GM10847 (cell line): ENCODE results near the gene AMOTL1.

Experiments
- POLR2A ChIP-seq: IDR thresholded peaks from 2 replicates; pipeline ENCODE4 v1.6.1; 2011; ENCODE audit not compliant: insufficient read length; ENCODE audit errors: extremely low read depth

Gene AMOTL1

DNA sequence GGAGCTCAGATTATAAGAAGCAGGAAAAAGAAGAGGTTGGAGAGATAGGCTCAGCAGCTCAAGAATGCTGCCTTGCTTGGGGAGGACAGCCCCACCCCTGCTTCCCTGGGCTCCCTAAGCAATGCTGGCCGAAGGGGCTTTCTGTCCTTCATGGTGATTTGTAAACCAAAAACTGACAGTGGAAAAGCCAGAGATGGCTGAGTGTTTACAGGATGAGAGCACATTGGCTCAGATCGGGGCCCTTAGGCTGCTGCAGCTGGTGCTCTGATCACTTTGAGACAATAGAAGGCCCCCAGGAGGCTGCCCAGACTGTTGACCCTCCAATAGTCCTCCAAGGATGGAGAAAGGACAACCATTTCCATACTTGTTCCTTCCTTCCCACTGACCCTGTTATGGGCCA lies 28.8 kb upstream of the AMOTL1 start:
- TF ChIP-seq POLR2A = no peak

DNA sequence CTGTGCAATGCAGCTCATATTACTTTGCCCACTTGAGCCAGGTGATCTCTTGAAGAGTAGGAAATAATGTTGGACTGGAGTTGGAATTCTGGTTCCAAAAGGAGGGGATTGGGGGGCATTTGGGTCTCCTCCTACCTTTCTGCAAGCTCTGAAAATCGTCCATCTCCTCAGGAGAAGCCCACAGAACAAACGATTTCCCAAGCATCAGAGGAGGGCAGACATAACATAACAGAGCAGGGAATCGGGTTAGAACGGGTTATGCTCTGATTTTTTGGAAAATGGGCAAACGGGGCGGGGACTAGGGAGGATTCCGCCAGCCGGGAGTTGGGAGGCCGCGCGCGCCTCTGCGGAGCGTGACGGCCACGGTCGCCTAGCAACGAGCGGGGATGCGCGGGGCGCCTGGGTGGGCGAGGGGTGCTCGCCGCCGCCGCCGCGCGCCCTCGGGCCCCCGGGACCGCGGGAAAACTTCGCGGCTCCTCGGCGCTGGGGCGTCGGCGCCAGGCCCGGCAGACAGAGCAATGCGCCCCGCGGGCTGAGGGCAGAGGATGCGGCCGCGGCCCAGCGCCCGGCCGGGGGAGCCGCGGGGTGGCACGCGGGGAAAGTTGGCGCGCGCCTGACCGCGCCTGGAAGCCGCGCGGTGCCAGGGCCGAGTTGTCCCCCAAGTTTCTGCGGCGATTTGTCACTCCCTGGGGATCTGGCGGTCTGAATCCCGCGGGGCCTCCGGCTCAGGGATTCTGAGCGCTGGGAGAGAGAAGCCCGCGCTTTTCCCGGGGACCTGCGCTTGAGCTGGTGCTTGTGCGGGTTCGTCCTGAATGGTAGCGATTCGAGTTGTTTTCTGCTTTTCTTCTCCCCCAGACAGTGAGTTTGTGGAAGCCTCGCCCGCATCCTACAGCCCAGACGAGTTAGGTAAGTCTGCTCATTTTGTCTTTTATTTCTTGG lies 27.8 kb upstream of the AMOTL1 start:
- no peak for TF ChIP-seq POLR2A

DNA sequence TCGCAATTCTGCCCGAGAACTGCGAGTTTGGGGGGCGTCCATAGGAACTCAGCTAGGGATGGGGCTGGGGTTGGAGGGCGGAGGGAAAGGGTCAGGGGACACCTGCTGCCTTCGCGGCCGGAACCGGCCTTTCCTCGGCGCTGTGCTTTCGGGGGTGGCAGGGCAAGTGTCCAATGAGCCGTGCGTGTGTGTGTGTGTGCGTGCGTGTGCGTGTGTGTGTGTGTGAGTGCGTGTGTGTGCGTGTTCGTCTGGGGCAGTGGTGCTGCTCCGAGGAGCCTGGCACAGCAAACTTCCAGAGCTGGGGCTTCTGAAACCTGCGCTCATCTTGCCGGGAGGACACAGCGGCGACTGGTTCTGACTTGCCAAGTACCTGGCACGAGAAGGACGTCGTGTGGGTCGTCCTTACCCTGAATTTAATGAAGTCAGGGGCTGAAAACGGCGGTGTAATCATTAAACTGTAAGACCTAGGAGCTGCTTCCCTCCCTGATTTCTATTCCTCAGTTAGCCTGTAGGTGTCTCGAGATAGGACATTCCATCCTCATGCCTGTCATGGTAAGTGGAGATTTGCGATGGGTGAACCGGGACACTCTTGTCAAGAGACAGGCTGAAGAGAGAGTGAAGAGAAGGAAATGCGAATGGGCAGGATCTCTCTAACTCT lies 27.0 kb upstream of the AMOTL1 start:
- TF ChIP-seq POLR2A = no peak

DNA sequence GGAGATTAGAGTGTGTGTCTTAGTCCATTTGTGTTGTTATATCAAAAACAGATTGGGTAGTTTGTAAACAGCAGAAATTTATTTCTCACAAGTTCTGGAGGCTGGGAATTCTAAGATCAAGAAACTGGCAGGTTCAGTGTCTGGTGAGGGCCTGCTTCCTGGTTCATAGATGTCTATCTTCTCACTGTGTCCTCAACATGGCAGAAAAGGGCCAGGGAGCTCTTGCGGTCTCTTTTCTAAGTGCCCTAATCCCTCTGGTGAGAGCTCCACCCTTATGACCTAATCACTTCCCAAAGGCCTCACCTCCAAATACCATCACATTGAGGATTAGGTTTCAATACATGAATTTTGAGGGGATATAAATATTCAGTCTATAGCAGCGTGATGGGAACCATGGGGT lies 25.5 kb upstream of the AMOTL1 start:
- TF ChIP-seq POLR2A = no peak

DNA sequence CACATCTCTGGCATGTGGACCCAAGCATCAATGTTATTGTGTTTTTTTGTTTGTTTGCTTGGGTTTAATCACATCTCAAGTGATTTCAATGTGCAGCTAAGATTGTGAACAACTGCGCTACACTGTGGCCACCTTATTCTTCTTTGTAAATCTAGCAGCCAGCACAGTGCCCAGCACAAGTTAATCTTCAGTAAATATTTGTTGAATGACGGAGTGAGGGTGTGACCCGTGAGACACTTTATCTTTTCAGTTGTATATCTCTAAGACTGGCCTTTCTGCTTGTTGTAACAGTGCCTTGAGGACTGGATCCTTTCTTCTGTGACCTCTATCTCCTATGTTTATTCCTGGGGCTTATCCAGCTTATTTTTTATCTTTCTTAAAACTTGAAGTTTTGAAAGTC lies 21.4 kb upstream of the AMOTL1 start:
- no peak for TF ChIP-seq POLR2A

DNA sequence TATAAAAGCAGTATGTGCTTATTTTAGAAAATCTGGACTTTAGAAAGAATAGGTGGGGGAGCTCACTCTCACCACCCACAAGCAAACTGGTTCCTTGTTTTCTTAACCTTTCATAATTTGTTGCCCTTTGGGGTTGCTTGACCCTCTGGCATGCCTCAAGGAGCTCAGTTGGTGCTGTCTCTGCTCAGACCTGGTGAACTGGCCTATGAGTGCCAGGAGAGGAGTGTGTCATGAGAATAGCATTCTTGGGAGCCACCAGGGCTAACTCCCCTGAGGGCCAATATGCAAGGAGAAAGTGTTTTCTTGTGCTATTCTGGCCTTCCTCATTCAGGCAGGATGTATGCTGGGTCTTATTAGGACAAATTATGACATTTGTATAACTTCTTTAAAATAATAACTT lies 21.0 kb upstream of the AMOTL1 start:
- no peak for TF ChIP-seq POLR2A

DNA sequence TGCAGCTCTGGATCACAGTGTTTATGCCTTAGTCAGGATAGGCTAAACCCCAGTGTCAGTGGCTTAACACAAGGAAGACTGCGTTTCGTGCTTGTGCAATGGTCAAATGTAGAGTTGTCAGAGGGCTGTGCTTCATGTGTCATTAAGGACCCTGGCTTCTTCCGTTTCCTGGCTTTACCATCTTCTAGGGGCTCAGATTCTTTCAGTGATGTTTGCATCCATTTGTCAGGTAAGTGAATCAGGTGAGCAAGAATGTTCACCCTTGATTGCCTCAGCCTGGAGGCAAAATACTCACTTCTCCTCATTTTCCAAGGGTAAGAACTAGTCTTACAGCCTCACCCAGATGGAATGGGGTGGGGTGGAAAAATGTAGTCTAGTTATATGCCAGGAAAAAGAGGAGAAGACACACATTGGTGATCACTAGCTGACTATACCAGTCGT lies 20.5 kb upstream of the AMOTL1 start:
- TF ChIP-seq POLR2A = no peak

DNA sequence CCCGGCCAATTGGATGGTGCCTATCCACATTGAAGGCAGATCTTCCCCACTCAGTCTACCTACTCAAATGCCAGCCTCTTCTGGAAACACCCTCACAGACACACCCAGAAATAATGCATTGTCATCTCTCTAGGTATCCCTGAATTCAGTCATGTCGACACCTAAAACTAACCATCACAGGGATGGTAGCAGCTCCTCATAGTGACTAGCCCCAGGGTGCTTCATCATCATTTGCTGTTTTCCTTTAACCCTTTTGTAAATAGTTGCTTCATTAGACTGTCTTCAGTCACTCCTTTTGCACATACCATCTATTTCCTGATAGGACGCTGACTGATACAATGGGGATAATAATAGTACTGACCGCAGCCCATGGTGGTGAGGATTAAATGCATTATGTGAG lies 18.8 kb upstream of the AMOTL1 start:
- no peak for TF ChIP-seq POLR2A

DNA sequence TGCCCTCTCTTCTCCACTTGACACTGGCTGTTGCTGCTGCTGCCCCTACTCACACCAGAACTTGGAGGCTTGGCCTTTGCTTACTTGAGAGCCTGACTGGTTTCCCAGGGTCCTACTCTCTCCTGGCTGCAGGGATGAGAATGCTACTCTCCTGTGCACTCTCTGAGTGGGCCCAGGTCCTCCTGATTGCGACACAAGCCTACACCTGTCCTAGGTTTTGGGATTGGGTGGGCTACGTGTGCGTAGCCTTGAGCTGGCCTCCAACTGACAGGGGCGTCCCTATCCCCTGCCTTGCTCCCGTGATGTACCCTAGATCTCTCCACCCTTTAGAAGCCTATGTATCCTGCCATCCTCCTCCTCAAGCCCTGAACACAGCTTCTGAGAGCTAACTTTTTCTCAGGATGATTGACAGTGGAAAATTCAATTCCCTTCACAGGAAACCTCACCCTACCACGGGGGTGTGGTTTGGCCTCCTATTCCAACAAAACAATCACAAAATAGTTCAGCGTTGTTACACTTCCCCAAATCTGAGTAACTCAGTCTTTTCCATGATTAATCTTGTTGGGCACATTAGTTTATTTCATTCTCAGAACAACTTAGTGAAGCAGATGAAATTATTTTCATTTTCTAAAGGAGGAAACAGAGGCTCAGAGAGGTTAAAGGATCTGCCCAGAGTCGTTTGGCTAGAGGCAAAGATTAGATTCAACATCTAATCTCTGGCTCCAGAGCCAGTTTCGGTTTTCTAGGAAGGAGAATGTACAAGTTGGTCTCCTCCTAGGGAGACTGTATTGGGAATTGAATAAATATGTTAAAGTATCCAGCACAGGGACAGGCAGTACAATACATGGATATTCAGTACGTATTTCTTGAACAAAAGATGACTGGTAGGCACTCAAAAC lies 17.6 kb upstream of the AMOTL1 start:
- TF ChIP-seq POLR2A = no peak

DNA sequence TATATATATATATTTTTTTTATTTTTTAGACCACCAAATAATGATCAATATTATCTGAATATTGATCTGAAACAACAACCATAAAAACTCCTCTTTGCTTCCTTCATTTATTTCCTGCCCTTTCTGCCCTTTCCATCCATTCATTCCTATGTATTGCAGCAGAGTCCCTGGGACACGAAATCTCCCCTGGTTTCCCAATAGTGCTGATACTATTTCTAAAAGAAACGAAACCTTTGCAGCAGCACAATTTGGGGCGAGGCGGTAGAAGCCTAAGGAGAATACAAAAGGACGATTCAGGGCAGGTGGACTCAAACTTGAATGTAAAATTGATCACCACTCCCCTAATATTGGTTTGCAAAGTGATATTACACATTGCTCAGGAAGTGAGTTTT lies 16.9 kb upstream of the AMOTL1 start:
- no peak for TF ChIP-seq POLR2A

DNA sequence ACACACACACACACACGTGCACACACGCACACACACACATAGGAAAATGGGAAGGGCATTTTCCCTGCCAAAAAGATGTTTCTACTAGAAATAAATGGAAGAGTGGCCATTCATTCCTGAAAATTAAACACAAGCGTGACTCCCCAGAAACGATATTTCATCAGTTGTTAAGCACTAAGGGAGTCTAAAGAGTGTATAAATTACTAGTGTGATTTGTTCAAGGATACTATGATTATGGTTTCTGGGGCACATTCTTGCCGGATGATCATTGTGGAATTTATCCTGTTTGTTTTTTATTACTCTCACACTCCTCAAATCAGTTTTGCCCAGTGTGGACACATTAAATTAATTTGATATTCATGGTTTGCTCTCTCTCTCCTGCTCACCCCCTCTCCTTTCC lies 16.4 kb upstream of the AMOTL1 start:
- no peak for TF ChIP-seq POLR2A

DNA sequence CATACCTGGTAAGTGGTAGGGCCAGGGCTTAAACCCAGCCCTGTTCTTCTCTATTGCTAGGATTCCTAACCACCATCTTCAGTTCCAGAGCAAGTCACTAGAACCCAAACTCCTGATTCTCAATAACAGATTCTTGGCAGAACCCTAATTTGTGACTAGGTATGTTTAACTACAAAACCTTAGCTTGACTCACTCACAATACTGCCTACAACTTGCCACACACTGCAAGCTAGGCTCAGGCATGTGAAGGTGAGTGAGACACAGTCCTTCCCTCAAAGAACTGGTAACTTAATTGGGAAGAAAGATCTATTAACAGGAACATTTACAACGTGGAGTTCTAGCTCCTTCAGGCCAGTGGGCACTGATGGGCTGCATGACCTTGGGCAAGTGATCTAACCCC lies 14.5 kb upstream of the AMOTL1 start:
- no peak for TF ChIP-seq POLR2A

DNA sequence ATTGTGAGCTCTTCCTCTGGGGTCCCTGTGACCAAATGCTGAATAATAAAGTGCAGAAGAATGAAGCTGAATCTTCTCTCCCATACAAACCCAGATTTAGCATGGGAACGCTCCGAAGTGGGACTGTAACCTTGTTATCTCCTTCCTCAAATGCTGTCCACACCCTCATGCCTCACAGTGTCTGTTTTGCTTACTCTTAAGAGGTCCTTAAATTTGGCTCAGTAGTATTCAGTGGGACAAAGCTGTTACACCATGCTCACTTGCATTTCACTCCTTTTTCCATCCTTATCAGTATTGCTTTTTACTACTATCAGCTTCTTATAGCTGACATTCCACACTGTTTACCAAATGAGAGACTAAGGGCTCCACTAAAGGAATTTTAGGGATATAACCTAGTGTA lies 13.8 kb upstream of the AMOTL1 start:
- no peak for TF ChIP-seq POLR2A

DNA sequence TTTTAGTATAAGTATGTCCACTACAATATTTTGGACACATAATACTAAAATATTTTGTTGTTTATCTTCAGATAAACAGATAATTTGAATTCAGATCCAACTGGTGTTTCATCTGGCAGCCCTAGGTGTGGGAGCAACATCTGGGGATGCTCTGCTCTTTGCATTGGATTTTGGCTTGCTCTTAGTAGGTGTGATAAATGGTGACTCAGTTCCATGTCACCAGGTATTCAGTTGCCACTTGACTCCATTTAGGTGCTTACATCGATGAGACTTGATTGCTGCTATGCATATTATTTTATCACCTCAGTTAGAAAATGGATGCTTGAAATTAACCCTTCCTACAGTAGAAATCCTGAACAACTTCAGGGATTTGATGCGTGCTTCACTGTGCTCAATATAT lies 13.3 kb upstream of the AMOTL1 start:
- TF ChIP-seq POLR2A = no peak

DNA sequence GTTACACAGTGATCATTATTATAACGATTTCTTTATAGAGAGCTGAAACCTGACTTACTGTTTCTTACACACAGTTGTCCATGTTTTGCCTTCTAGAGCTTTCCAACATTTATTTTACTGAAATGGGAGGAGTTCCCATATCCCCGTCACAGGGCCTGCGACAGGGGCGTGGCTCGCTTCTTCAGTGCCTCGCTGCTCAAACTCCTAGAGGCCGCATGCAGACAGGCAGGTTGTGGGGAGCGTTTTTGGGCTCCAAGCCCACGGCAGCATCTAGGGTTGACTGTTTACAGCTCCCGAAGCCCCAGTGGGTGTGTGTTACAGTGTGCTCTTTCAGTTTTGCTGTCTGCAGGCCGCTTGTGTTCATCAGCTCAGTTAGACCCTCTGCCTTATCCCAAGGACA lies 12.7 kb upstream of the AMOTL1 start:
- TF ChIP-seq POLR2A = no peak
